A549 (cell line): Measurements from ENCODE around the gene PGA5.
"Not testable (repeated sequence)": the region's sequence is repeated elsewhere in the genome, so short reads cannot be mapped to it uniquely, and the experiment has no call there.

Experiments
- CEBPB ChIP-seq, 2 experiments: fragments of >200 bp in 1 of 2; sonication (Bioruptor Twin) in 1 of 2; formaldehyde crosslinking in 1 of 2; IDR thresholded peaks; 2 replicates each; pipeline ENCODE4 v1.6.1; 2012 to 2016
- CTCF ChIP-seq: fragments of >200 bp; sonication (Bioruptor Twin); formaldehyde crosslinking; IDR thresholded peaks from 3 replicates; pipeline ENCODE4 v1.5.1; 2016
- EHMT2 ChIP-seq: fragments of 200-600 bp; sonication (generic); IDR thresholded peaks from 2 replicates; pipeline ENCODE4 v1.6.1; 2016; ENCODE audit warnings: antibody characterized with exemption, low read depth, mild to moderate bottlenecking, moderate library complexity
- KDM1A ChIP-seq: fragments of 200-600 bp; sonication (generic); IDR thresholded peaks from 2 replicates; pipeline ENCODE4 v1.6.1; 2016; ENCODE audit warnings: low read depth, mild to moderate bottlenecking
- POLR2A ChIP-seq: IDR thresholded peaks from 2 replicates; pipeline ENCODE4 v1.6.1; 2012; ENCODE audit warnings: mild to moderate bottlenecking, low read length
- RCOR1 ChIP-seq: fragments of 150-350 bp; IDR thresholded peaks from 2 replicates; pipeline ENCODE4 v1.6.1; 2014; ENCODE audit warnings: antibody characterized with exemption, low read length, low read depth

- not testable (repeated sequence) for TF ChIP-seq KDM1A; CEBPB (IDR thresholded peaks at IDR 0.05); CTCF; POLR2A; EHMT2; RCOR1
Observed at GRCh38 chr11:61248071-61248470, 7.1 kb downstream of the PGA5 start.
